ENCODE data around the gene ODF2L.
A peak's percentile ranks its signal among the peaks of the same experiment; 100 is the strongest.

Gene ODF2L, protein sequence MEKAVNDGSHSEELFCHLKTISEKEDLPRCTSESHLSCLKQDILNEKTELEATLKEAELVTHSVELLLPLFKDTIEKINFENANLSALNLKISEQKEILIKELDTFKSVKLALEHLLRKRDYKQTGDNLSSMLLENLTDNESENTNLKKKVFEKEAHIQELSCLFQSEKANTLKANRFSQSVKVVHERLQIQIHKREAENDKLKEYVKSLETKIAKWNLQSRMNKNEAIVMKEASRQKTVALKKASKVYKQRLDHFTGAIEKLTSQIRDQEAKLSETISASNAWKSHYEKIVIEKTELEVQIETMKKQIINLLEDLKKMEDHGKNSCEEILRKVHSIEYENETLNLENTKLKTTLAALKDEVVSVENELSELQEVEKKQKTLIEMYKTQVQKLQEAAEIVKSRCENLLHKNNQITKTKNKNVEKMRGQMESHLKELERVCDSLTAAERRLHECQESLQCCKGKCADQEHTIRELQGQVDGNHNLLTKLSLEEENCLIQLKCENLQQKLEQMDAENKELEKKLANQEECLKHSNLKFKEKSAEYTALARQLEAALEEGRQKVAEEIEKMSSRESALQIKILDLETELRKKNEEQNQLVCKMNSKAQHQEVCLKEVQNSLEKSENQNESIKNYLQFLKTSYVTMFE

GRCh38 chr1:86395751-86396497 is at the start of gene ODF2L:
ODF2L (minus strand) TSS chr1:86396323; CDS start chr1:86387027, 9,296 bp downstream.
- DNase-seq = peak; percentile 77 to 91 (median 86)

GRCh38 chr1:86445919-86446318 is 49.8 kb upstream of the ODF2L start:
- DNase-seq = no peak

GRCh38 chr1:86441997-86442396 is 45.9 kb upstream of the ODF2L start:
- no peak for DNase-seq

- peak in 4 of 6 experiments; percentile 24 to 70 (median 62) for DNase-seq
Measured at GRCh38 chr1:86441581-86441980, 45.5 kb upstream of the ODF2L start.

- no peak for DNase-seq
Measured at GRCh38 chr1:86436041-86436440, 39.9 kb upstream of the ODF2L start.

DNA sequence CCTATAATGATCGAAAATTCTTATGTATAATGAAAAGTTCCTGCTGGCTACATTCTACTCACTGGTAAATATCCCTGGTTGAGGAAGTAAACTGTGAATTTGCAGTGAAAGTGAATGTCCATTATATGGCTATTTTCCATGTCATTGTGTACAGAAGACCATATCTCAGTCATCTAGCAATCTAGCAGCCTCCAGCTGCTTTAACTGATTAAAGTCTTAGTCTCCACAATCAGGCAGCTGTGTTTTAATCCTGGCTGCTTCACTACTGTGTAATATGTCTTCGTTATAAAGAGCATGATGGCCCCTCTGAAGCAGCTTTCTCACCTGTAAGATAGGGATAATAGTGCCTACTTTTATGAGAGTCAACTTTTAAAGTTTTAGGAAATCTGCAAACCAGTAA is 39.2 kb upstream of the ODF2L start:
- no peak for DNase-seq

DNA sequence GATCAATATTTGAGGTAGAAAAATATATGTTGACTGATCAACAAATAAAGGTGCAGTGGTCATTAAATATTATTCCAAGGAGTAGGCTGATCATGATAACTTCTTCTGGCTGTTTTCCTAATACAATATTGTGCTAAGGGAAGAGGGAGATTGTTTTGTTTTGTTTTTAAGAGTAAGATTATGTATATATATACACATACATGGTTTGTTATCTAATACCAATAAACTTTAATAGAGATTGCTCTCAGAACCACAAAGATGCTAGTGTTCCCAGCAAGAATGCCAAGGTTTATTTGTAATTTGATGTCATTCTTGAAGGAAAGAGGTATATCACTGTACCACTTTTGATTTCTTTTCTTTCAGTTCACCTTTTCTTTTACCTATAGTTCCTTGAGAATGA is 37.9 kb upstream of the ODF2L start:
- DNase-seq = no peak

DNA sequence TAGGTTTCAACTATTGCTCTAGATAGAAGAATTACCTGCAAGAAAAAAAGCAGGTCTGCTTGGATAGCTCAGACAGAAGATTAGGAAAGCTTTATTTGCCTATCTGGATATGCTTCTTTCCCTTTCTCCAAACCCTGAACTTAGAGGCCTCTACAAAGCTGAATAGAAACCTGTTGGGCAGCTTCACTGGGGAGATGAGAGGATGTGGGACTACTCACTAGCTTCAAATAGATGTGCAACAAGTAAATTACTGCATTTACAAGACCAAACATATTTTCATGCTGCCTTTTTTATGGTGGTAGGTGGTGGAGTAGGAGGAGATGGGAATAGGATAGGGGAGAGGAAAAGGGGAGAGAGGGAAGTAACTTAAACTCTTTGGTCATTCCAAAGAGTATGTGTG is 34.3 kb upstream of the ODF2L start:
- no peak for DNase-seq

DNA sequence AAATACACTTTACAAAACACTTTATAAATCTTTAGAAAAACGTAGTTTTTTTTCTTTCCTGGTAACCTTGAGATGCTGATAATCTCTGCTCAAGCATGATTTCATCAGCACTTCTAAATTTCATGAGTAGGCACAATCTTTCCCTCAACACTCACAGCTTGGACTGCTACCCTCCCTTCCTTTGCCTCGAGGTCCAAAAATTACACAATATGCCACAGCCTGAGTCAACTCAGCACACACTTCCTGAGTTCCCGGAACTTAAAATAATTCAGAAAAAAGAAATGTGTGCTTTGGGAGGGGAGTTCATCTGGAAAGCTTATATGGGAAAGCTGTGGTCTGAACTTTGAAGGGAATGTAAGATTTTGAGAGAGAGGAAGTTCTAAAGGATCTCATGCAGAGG is 33.7 kb upstream of the ODF2L start:
- no peak for DNase-seq

- DNase-seq = no peak
Measured at GRCh38 chr1:86429122-86429725, 33.1 kb upstream of the ODF2L start.

- DNase-seq = no peak
Measured at GRCh38 chr1:86423873-86424272, 27.8 kb upstream of the ODF2L start, which contains the start of gene CLCA2. CLCA2 (plus strand) TSS chr1:86424171; CDS start chr1:86424248, 77 bp downstream.

- DNase-seq = no peak
Measured at GRCh38 chr1:86423473-86423872, 27.4 kb upstream of the ODF2L start.

- no peak for DNase-seq
Measured at GRCh38 chr1:86421601-86422280, 25.6 kb upstream of the ODF2L start.

- DNase-seq = peak in 5 of 6 experiments; percentile 3 to 72 (median 51)
Measured at GRCh38 chr1:86419277-86419903, 23.3 kb upstream of the ODF2L start.

GRCh38 chr1:86416343-86416742 is 20.2 kb upstream of the ODF2L start:
- no peak for DNase-seq

DNA sequence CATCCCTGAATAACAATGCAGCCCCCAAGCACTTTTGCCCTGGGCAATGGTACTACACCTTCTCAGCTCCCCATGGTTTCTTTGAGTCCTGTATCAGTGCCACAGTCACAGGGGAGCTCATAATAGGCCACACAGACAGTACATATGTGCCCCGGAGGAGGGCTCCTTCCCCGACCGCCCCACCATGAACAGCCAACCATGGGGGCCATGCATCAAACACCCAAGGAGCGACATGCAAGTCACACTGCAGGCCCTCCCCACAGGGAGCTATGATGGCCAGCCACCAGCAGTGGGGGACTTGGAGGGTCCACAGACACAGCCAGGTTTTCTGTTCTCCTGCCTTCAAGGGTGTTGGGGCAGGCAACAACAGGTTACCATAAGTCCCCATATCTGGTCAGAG is 14.8 kb upstream of the ODF2L start:
- DNase-seq = no peak

DNA sequence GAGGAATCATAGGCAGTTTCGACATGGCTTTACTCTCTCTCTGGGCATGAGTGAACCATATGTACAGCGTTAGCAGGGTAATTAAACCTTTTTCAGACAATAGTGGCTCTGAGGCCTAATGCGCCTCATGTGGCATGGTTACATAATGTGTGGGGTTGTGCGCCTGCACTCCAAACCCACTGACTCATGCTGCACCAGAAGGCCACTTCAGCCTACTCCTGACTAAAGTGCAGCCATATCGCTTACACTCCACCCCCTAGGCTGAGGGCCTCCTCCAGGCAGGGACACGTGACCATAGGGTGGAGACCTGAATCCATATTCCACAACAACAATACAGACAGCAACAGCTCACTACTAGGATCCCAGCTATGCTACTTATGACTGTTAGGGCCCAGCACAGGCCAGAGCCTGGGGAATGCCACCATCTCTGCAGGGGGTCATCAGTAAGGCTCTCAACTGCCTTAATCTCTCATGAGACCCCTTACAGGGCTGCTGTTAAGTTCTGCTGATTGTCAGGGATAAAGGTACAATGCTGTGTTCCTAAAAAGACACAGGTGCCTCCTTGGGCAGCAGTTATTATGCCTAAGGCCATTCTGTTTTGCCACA is 13.4 kb upstream of the ODF2L start:
- no peak for DNase-seq

DNA sequence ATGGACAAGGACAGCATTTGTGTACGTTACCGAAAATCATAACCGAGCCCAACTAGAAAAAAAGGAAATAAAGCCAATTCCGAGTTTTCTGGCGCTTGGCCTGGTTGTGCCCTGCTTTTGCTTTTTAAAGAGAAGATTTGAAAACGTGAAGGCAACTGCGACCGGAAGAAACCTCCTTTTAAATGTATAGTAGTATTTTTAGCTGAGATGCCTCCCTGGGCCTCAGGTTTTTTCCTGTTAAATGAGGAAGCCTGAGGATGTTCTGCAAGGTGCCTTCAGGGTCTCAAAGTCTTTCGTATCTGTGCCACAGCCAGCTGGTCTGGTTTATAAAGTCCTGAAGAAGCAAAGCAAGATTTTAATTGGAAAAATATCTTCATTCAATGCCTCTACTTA is 371 bp upstream of the ODF2L start:
- peak in 1 of 6 experiments; percentile 38 for DNase-seq

DNA sequence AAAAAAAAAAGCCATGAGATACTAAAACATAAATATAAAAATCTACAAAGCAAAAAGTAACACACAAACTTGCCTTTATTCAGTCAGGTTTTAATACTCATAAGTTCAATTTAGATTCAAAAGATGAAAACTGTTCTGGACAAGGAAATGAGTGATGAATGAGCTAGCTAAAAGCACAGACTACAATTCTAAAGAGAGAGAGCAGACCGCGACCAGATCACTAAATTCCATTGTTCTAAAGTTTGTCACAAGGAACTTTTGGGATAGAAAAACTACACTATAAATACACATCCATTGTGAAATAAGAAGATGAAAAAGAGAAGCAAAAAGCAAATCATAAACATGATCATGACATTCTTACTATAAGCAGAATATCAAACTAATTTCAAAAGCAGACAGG is 1.7 kb downstream of the ODF2L start:
- no peak for DNase-seq

GRCh38 chr1:86389307-86389706 is 6.8 kb downstream of the ODF2L start:
- DNase-seq = peak in 3 of 6 experiments; percentile 33 to 48 (median 46)

DNA sequence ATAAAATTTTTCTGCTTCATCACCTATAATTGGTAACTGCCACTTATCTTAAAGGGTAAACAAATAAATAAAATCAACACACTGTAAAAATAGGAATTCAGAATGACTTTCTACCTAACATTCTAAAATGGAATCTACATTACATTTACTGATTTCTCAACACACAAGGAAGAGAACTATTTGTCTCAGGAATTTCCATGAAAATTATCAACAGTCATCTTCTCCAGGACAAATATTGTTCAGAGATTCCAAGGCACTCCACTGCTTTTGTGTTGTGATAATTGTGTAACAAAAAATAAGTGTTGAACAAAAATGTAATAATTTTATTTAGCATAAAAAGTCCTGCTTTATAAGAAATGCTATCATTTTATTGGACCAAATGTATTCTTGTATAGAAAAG is 7.3 kb downstream of the ODF2L start:
- DNase-seq = no peak

Data from stimulated activated naive CD4-positive, alpha-beta T cell (primary cell).